Measurements from ENCODE around the gene ITPK1.

ITPK1 gene

DNA sequence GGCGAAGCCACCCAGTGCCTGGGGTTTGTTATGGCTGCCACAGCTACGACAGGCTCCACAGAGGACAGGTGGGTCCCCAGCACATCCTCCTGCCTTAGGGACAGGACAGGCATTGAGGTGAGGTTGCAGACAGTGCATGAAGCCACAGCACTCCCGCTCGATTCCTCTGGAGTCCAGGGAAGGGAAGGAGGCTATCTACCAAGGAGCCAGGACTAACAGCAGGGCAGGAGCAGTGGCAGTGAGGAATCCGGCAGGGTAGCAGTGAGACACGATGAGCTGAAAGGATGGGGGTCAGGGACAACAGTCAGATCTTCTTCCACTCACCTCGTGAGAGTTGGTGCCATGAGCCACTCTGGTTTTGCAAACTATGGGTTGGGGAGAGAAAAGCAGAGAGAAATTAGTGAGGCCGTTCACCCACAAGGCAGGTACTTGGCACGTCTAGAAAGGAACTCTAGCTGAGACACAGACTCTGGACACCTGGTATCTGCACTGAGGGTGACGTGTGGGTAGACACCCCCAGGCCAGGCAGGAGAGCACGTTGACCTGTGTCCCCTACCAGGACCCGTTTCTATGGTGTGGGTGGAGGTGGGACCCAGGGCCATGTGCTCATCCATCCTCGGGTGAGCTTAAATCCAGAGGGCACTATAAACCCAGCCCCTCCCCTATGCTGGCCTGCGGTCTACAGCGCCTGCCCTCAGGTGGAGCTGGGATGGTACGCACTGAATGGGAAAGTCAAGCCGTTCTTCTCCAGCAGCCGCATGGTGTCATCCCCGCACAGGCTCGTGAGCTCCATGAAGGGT is 153.5 kb downstream of the ITPK1 start:
- DNase-seq = no peak

GRCh38 chr14:92961567-92961855 is 154.2 kb downstream of the ITPK1 start:
- no peak for DNase-seq

GRCh38 chr14:92960706-92961566 is 154.8 kb downstream of the ITPK1 start:
- no peak for DNase-seq

DNA sequence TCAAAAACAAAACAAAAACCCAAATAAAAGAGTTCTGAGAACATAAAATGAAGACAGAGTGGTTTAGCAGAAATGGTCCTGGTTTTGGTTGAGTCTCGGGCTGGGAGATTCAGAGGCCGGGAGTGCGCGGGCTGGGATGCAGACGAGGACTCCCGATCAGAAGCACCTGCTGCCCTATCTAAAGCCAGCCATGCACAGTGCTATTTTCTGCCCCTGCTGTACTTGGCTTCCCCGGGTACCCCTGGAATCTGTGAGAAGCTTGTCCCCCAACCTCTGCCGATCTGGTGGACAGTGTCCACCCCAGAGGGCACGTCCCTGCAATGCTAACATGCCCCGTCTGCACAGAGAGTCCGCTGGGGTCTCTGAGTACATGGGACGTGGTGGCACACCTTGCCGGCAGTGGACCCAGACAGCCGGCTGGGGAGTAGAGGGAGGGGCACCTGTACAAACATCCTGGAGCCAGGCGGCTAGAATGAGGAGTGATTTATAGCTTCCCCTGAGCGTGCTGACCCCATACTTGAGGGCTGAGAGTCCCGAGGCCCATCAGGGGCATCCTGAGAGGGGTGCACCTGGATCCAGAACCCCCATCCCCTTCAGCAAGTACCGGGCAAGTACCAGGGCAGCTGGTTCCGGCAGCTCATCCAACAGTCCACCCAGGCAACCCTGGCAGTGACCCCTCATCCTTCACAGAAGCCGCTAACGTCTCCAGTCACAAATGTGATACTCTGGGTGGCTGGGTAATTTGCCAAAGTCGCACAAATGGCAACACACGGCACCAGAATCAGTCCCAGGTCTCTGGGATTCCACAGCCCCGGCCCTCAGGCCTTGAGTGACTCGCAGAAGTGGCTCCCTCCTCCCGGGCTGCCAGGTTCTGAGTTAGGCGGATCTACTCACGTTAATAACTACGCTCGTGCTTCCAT is 155.7 kb downstream of the ITPK1 start:
- no peak for DNase-seq

GRCh38 chr14:92959189-92959531 is 156.6 kb downstream of the ITPK1 start:
- no peak for DNase-seq

GRCh38 chr14:92958373-92959188 is 157.1 kb downstream of the ITPK1 start:
- DNase-seq = no peak

- DNase-seq = no peak
These were observed 158.8 kb downstream of the ITPK1 start for GRCh38 chr14:92956961-92957360.

DNA sequence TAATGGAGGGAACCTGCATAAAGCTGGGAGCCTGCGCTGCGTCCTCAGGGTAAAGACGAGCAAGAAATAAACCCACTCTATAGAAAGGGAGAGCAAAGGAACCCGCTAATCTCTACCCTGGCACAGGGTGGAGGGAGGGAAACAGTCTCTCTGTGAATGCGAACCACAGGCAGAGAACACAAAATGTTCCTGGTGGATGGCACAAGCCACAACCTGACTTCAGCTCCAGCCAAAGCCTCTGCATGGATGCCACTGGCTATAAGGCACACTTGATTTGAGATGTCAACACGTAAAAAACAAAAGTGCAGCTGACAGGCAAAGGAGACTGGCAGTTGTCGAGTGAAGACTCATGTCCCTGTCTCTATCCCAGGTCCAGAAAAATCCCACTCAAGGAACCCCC is 160.3 kb downstream of the ITPK1 start:
- no peak for DNase-seq

DNA sequence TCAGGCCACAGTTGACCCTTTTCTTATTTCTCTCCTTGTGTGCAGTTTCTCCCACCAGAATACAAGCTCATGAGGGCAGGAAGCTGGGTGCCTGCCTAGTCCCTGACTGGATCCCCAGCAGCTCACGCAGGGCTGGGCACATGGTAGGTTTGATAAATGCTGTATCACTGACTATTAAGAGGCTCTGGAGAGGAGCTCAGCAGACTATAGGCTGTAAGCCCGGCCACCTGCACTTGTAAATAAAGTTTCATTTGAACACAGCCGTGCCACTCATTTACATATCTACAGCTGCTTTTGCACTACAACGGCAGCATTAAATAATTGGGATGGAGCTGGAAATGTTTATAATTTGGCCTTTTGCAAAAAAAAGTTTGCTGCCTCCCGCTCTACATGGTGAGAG is 160.8 kb downstream of the ITPK1 start:
- no peak for DNase-seq

DNA sequence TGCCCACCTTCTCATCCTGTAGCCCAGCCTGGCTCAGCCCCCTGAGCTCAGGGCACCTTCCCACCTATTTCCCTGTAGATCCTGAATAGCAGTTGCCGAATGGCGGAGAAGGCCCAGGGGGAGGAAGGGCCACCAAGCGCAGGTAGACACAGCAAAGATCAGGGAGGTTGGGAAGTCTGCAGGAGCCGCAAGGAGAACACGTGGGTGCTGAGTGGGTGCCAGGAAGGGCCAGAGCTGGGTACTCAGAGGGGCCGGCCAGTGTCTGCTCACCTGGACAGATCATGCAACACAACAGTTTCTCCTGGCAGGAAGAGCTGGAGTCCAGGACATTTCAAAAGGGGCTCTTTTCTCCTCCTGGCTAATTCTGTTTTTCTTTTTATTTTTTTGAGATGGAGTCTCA is 162.2 kb downstream of the ITPK1 start:
- no peak for DNase-seq

GRCh38 chr14:92952481-92953298 is 163.0 kb downstream of the ITPK1 start:
- no peak for DNase-seq

GRCh38 chr14:92951912-92952471 is 163.7 kb downstream of the ITPK1 start:
- peak; percentile 83 for DNase-seq

DNA sequence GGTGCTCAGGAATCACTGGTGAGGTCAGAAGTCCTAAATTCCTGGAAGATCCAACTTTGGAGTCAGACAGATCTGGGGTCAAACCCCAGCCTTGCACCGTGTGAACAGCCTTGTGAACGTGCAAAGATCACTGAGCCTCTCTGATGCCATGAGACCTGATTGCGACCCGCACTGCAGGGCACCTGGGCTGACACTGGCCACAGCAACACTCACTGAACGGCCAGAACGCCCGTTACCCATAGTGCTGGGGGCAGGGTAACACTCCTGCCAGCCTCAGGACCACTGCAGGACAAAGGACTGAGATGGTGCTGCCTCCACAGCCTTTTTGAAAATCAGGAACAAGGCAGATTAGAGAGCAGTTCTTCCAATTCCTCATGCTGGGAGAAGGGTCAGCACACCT is 164.5 kb downstream of the ITPK1 start:
- DNase-seq = no peak

- DNase-seq = no peak
These were observed 165.0 kb downstream of the ITPK1 start for GRCh38 chr14:92950773-92951172.

DNA sequence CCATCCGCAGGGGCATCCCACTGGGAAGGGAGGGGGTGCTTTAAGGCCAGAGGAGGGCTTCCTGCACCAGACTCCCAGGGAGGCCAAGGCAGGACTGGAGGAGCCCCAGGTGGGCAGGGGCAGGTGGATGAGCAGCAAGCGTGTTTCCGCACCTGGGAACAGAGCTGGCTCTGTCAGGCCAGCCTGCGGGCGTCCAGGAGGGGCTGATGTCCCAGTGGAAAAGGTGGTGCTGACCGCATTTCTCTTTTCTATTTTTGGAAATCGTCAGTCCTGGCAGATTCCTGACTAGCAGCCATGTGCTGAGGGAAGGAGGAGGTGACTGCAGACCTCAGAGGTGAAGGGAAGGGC is 165.6 kb downstream of the ITPK1 start:
- no peak for DNase-seq

GRCh38 chr14:92949496-92950192 is 166.1 kb downstream of the ITPK1 start:
- no peak for DNase-seq

DNA sequence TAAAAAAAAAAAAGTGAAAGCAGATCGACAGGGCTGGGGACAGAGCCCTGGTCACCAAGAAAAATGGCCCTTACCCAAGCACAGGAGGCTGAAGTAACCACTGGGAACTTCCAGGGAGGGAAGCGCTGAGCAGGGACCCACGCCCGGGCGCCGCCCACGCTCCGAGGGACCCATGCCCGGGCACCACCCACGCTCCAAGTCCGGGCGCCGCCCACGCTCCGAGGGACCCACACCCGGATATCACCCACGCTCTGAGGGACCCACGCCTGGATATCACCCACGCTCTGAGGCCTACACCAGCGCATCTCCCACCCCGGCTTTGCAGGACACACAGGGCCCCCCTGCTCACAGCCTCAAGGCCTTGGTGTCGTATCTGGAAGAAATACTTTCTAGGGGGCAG is 167.1 kb downstream of the ITPK1 start:
- no peak for DNase-seq

GRCh38 chr14:92946847-92947545 is 168.7 kb downstream of the ITPK1 start:
- DNase-seq = no peak

GRCh38 chr14:92945959-92946846 is 169.5 kb downstream of the ITPK1 start:
- DNase-seq = no peak
